ENCODE measurements around the gene C7orf57. TPM values are rescaled to one million over a fixed set of nuclear protein-coding genes. Genes with fewer than 3 reads are reported as not detected.

The C7orf57 gene
- total and polyA plus RNA-seq, 2 experiments from 2014 or later, result 0.42 to 2.1 TPM

- TF ChIP-seq ZNF331 (CRISPR knock-in tag; IDR thresholded peaks at IDR 0.05; ENCODE audit: low read depth), result no peak
Observed at GRCh38 chr7:48096273-48096672, 60.9 kb downstream of the C7orf57 start (continued).

- H3K36me3 ChIP-seq (ENCODE audit: insufficient read depth), result peaks cover 25% of the 10 kb centered on the region
- H3K4me3 ChIP-seq, result no peak overlapping the region
- no peak for DNase-seq (ENCODE audit: low spot score)
- peaks cover 2% of the 10 kb centered on the region for H3K27me3 Mint-ChIP-seq (ENCODE audit: insufficient read depth, low read depth, poor library complexity)
- peaks cover 12% of the 10 kb centered on the region for H3K79me2 ChIP-seq (replicated peaks; ENCODE audit: insufficient read depth)
- no peak for TF ChIP-seq ETS1 (IDR thresholded peaks at IDR 0.05)
- TF ChIP-seq EZH2phosphoT487 (IDR thresholded peaks at IDR 0.05; ENCODE audit: unreplicated experiment), result no peak
- TF ChIP-seq NANOG (IDR thresholded peaks at IDR 0.05; ENCODE audit: borderline replicate concordance), result no peak
- TF ChIP-seq STAT1 (IDR thresholded peaks at IDR 0.05; ENCODE audit: unreplicated experiment), result no peak
- TF ChIP-seq ZNF331 (CRISPR knock-in tag; IDR thresholded peaks at IDR 0.05; ENCODE audit: low read depth), result no peak
- no peak for TF ChIP-seq ZNF462 (CRISPR knock-in tag; IDR thresholded peaks at IDR 0.05)
- no peak for TF ChIP-seq CTCF (conservative IDR thresholded peaks at IDR 0.05; ENCODE audit: low read depth in 2 of 2)
- no peak for TF ChIP-seq ZNF114 (CRISPR knock-in tag; IDR thresholded peaks at IDR 0.05)
- no peak for TF ChIP-seq EZH2 (IDR thresholded peaks at IDR 0.05; ENCODE audit: low read depth, unreplicated experiment)
- no peak for TF ChIP-seq POLR2AphosphoS5 (IDR thresholded peaks at IDR 0.05; ENCODE audit: low read depth)
- TF ChIP-seq JUNB (IDR thresholded peaks at IDR 0.05; ENCODE audit: unreplicated experiment), result no peak
- no peak for TF ChIP-seq CREB1 (CRISPR knock-in tag; IDR thresholded peaks at IDR 0.05; ENCODE audit: low read depth)
- peaks cover 4% of the 10 kb centered on the region; the same call in 1 of the 2 replicates for H4K20me1 ChIP-seq (replicated peaks; ENCODE audit: insufficient read depth)
- no peaks in the 10 kb centered on the region for H3F3A ChIP-seq (replicated peaks; ENCODE audit: low read depth)
- H3K27me3 ChIP-seq (ENCODE audit: insufficient read depth), result no peaks in the 10 kb centered on the region
- no peak overlapping the region for H3K4me3 Mint-ChIP-seq
- no peaks in the 10 kb centered on the region for H3K9me2 ChIP-seq (ENCODE audit: insufficient read depth)
- no peaks in the 10 kb centered on the region for H3K9me3 Mint-ChIP-seq
- H3K36me3 Mint-ChIP-seq (ENCODE audit: low read depth), result peaks cover 74% of the 10 kb centered on the region
- H3K27ac ChIP-seq (ENCODE audit: low read depth), result no peak overlapping the region
- no peaks in the 10 kb centered on the region for H3K4me1 Mint-ChIP-seq
- no peak overlapping the region for H3K27ac Mint-ChIP-seq
- H3K4me1 ChIP-seq (ENCODE audit: insufficient read depth), result no peaks in the 10 kb centered on the region
- no peak for ATAC-seq
- H3K4me2 ChIP-seq, result no peak overlapping the region
- H2AFZ ChIP-seq, result no peak overlapping the region
Observed at GRCh38 chr7:48097521-48098231, 62.3 kb downstream of the C7orf57 start.
